Mesenchymal stem cell (in vitro differentiated cells and primary cell): ENCODE results near the gene EPC1.

Experiments used
- DNase-seq: peaks from one replicate; pipeline ENCODE4 v3.0.0-alpha.2; 2013
- H2AFZ ChIP-seq: one replicate; pipeline ENCODE4 v1.6.1; 2013; ENCODE audit warnings: low read depth, mild to moderate bottlenecking, control low read depth, inconsistent platforms, low read length, moderate library complexity
- H2AK5ac ChIP-seq: 2 replicates; pipeline ENCODE4 v1.6.1; 2013; ENCODE audit warnings: low read length, moderate library complexity, mild to moderate bottlenecking, inconsistent platforms; ENCODE audit not compliant: severe bottlenecking
- H2BK120ac ChIP-seq: one replicate; pipeline ENCODE4 v1.6.1; 2013; ENCODE audit warnings: low read depth, mild to moderate bottlenecking, inconsistent platforms, low read length, moderate library complexity
- H2BK12ac ChIP-seq, 2 experiments: one replicate each; pipeline ENCODE4 v1.6.1; 2013; ENCODE audit warnings: inconsistent platforms in 2 of 2, low read length in 2 of 2, mild to moderate bottlenecking in 2 of 2, moderate library complexity in 2 of 2, control low read depth in 1 of 2
- H2BK15ac ChIP-seq: one replicate; pipeline ENCODE4 v1.6.1; 2013; ENCODE audit warnings: mild to moderate bottlenecking, low read depth, inconsistent platforms; ENCODE audit not compliant: poor library complexity, severe bottlenecking
- H2BK5ac ChIP-seq: 2 replicates; pipeline ENCODE4 v1.6.1; 2013; ENCODE audit warnings: low read depth, mild to moderate bottlenecking, low read length, control low read depth, inconsistent platforms; ENCODE audit not compliant: poor library complexity, severe bottlenecking
- H3K14ac ChIP-seq, 2 experiments: one replicate each; pipeline ENCODE4 v1.6.1; 2013; ENCODE audit warnings: inconsistent platforms in 2 of 2, low read length in 2 of 2, control low read depth in 1 of 2, mild to moderate bottlenecking in 1 of 2, moderate library complexity in 1 of 2
- H3K18ac ChIP-seq, 2 experiments: one replicate each; pipeline ENCODE4 v1.6.1; 2013; ENCODE audit warnings: inconsistent platforms in 2 of 2, low read length in 2 of 2, control low read depth in 1 of 2, low read depth in 1 of 2, mild to moderate bottlenecking in 1 of 2
- H3K23ac ChIP-seq, 2 experiments: one replicate each; pipeline ENCODE4 v1.6.1; 2013; ENCODE audit warnings: inconsistent platforms in 2 of 2, low read length in 2 of 2, mild to moderate bottlenecking in 2 of 2, moderate library complexity in 2 of 2, control low read depth in 1 of 2
- H3K27ac ChIP-seq: 2 replicates; pipeline ENCODE4 v1.5.1; 2013; ENCODE audit warnings: mild to moderate bottlenecking, moderate library complexity, low read length, control low read depth, inconsistent platforms; ENCODE audit not compliant: poor library complexity, severe bottlenecking
- H3K27me3 ChIP-seq, 2 experiments: 2 replicates each; pipeline versions ENCODE4 v1.6.1 to v1.7.0; 2013; ENCODE audit warnings: low read length in 2 of 2, mild to moderate bottlenecking in 2 of 2, moderate library complexity in 2 of 2, control low read depth in 1 of 2, inconsistent platforms in 1 of 2; ENCODE audit not compliant: control insufficient read depth in 1 of 2, insufficient read depth in 1 of 2
- H3K36me3 ChIP-seq, 2 experiments: 2 replicates each; pipeline versions ENCODE4 v1.6.1 to v1.7.0; 2013; ENCODE audit warnings: low read length in 2 of 2, control low read depth in 1 of 2, inconsistent platforms in 1 of 2, low read depth in 1 of 2, mild to moderate bottlenecking in 1 of 2; ENCODE audit not compliant: insufficient read depth in 2 of 2, control insufficient read depth in 1 of 2
- H3K4ac ChIP-seq, 2 experiments: one replicate each; pipeline ENCODE4 v1.6.1; 2013; ENCODE audit warnings: inconsistent platforms in 2 of 2, low read length in 2 of 2, mild to moderate bottlenecking in 2 of 2, moderate library complexity in 2 of 2, control low read depth in 1 of 2, low read depth in 1 of 2
- H3K4me1 ChIP-seq: 2 replicates; pipeline ENCODE4 v1.6.1; 2013; ENCODE audit warnings: low read depth, low read length, control low read depth; ENCODE audit not compliant: control insufficient read depth, insufficient read depth
- H3K4me2 ChIP-seq: 2 replicates; pipeline ENCODE4 v1.6.1; 2013; ENCODE audit warnings: low read length, mild to moderate bottlenecking, inconsistent platforms; ENCODE audit not compliant: poor library complexity, severe bottlenecking
- H3K4me3 ChIP-seq, 2 experiments: 2 replicates each; pipeline versions ENCODE4 v1.5.1 to v1.7.0; 2013; ENCODE audit warnings: low read length in 2 of 2, mild to moderate bottlenecking in 2 of 2, control low read depth in 1 of 2, low read depth in 1 of 2; ENCODE audit not compliant: insufficient read depth in 1 of 2
- H3K79me1 ChIP-seq: replicated peaks from 2 replicates; pipeline ENCODE4 v1.6.1; 2013; ENCODE audit warnings: mild to moderate bottlenecking, control low read depth, low read length, inconsistent platforms; ENCODE audit not compliant: poor library complexity, severe bottlenecking
- H3K9ac ChIP-seq: 2 replicates; pipeline ENCODE4 v1.7.0; 2013; ENCODE audit warnings: mild to moderate bottlenecking, low read length, moderate library complexity
- H3K9me3 ChIP-seq: 2 replicates; pipeline ENCODE4 v1.7.0; 2013; ENCODE audit warnings: mild to moderate bottlenecking, low read length; ENCODE audit not compliant: control insufficient read depth
- H4K8ac ChIP-seq: one replicate; pipeline ENCODE4 v1.6.1; 2013; ENCODE audit warnings: inconsistent platforms, mild to moderate bottlenecking, low read length, moderate library complexity
- H4K91ac ChIP-seq: one replicate; pipeline ENCODE4 v1.6.1; 2013; ENCODE audit warnings: mild to moderate bottlenecking, low read length, inconsistent platforms
- WGBS: methylation state at CpG from one replicate; pipeline ENCODE4 v1.1.7; 2013; ENCODE audit warnings: mixed read lengths; 5-methylcytosine and 5-hydroxymethylcytosine counted together

The EPC1 gene

GRCh38 chr10:32374605-32375004 is 27.6 kb upstream of the EPC1 start:
- no peaks in the 10 kb centered on the region for H3K27me3 ChIP-seq
- no peak overlapping the region for H2AFZ ChIP-seq

GRCh38 chr10:32373496-32373895 is 26.5 kb upstream of the EPC1 start:
- Histone ChIP-seq H3K4me3 (no peak overlapping the region), H3K4ac (no peak overlapping the region), H2BK12ac (no peak overlapping the region), H3K9me3 (no peaks in the 10 kb centered on the region), H2AK5ac (no peak overlapping the region), H3K4me1 (no peaks in the 10 kb centered on the region), H3K18ac (no peak overlapping the region), H4K91ac (no peak overlapping the region), H2AFZ (no peak overlapping the region), H2BK15ac (no peak overlapping the region), H3K27ac (no peak overlapping the region), H3K79me1 (peaks cover 3% of the 10 kb centered on the region), H3K36me3 (no peaks in the 10 kb centered on the region), H4K8ac (no peak overlapping the region), H3K23ac (no peak overlapping the region), H3K4me2 (no peak overlapping the region), H3K14ac (no peak overlapping the region), H2BK120ac (no peak overlapping the region), H2BK5ac (no peak overlapping the region), H3K9ac (no peak overlapping the region), H3K27me3 (no peaks in the 10 kb centered on the region)
- no CpG with 5 or more reads among the region's 2 CpGs for WGBS
- no peak for DNase-seq

More at GRCh38 chr10:32374605-32375004, 27.6 kb upstream of the EPC1 start:
- no peak overlapping the region for H3K14ac ChIP-seq
- H3K9me3 ChIP-seq, result no peaks in the 10 kb centered on the region
- no peak overlapping the region for H3K4ac ChIP-seq
- no peaks in the 10 kb centered on the region for H3K4me1 ChIP-seq
- no peak overlapping the region for H3K4me3 ChIP-seq
- no peak overlapping the region for H2BK15ac ChIP-seq
- H2AK5ac ChIP-seq, result no peak overlapping the region
- no peak overlapping the region for H3K9ac ChIP-seq
- H4K91ac ChIP-seq, result no peak overlapping the region
- no peaks in the 10 kb centered on the region for H3K36me3 ChIP-seq
- H2BK5ac ChIP-seq, result no peak overlapping the region
- H3K27ac ChIP-seq, result no peak overlapping the region
- no peak overlapping the region for H3K23ac ChIP-seq
- H4K8ac ChIP-seq, result no peak overlapping the region
- no peak overlapping the region for H3K18ac ChIP-seq
- WGBS, result no CpG with 5 or more reads among the region's 1 CpG
- H2BK120ac ChIP-seq, result no peak overlapping the region
- H3K79me1 ChIP-seq, result peaks cover 3% of the 10 kb centered on the region
- no peak for DNase-seq
- no peak overlapping the region for H3K4me2 ChIP-seq
- no peak overlapping the region for H2BK12ac ChIP-seq

GRCh38 chr10:32373031-32373430 is 26.1 kb upstream of the EPC1 start:
- no peaks in the 10 kb centered on the region for H3K4me1 ChIP-seq
- H3K18ac ChIP-seq, result no peak overlapping the region
- H2BK120ac ChIP-seq, result no peak overlapping the region
- H4K91ac ChIP-seq, result no peak overlapping the region
- no peak overlapping the region for H4K8ac ChIP-seq
- H2BK12ac ChIP-seq, result no peak overlapping the region
- no peak overlapping the region for H3K4me2 ChIP-seq
- H2BK5ac ChIP-seq, result no peak overlapping the region
- no peak overlapping the region for H3K27ac ChIP-seq
- H3K14ac ChIP-seq, result no peak overlapping the region
- no peak overlapping the region for H3K9ac ChIP-seq
- H2BK15ac ChIP-seq, result no peak overlapping the region
- H2AFZ ChIP-seq, result no peak overlapping the region
- H3K9me3 ChIP-seq, result no peaks in the 10 kb centered on the region
- peaks cover 3% of the 10 kb centered on the region for H3K79me1 ChIP-seq
- H3K27me3 ChIP-seq, result no peaks in the 10 kb centered on the region
- H3K4ac ChIP-seq, result no peak overlapping the region
- H2AK5ac ChIP-seq, result no peak overlapping the region
- no peak overlapping the region for H3K4me3 ChIP-seq
- no peak for DNase-seq
- no peaks in the 10 kb centered on the region for H3K36me3 ChIP-seq
- H3K23ac ChIP-seq, result no peak overlapping the region

GRCh38 chr10:32372000-32372875 is 25.3 kb upstream of the EPC1 start:
- Histone ChIP-seq H4K8ac (no peak overlapping the region), H3K4ac (no peak overlapping the region), H2BK5ac (no peak overlapping the region), H3K79me1 (peaks cover 3% of the 10 kb centered on the region), H2AK5ac (no peak overlapping the region), H4K91ac (no peak overlapping the region), H3K9ac (no peak overlapping the region), H3K4me2 (no peak overlapping the region), H3K4me3 (no peak overlapping the region), H2BK15ac (no peak overlapping the region), H2BK12ac (no peak overlapping the region), H2AFZ (no peak overlapping the region), H3K23ac (no peak overlapping the region), H3K36me3 (no peaks in the 10 kb centered on the region), H3K9me3 (no peaks in the 10 kb centered on the region), H3K18ac (no peak overlapping the region), H3K27ac (no peak overlapping the region), H3K14ac (no peak overlapping the region), H3K27me3 (no peaks in the 10 kb centered on the region), H2BK120ac (no peak overlapping the region), H3K4me1 (no peaks in the 10 kb centered on the region)
- no peak for DNase-seq
- WGBS, result 98% methylated on average over 10 of the region's 10 CpGs
